Stimulated activated CD4-positive, alpha-beta T cell treated with anti-CD3 and anti-CD28 coated beads, Interleukin-4, amount 100 ng/mL, for 24 hours (primary cell): Measurements from ENCODE around the gene FADS2.

ENCODE experiments used
- DNase-seq: peaks from one replicate; pipeline ENCODE4 v3.0.0-alpha.2; 2020

FADS2 gene

GRCh38 chr11:61847914-61848581 is 19.9 kb downstream of the FADS2 start:
- no peak for DNase-seq

- no peak for DNase-seq
Measured at GRCh38 chr11:61848631-61849030, 20.5 kb downstream of the FADS2 start.

GRCh38 chr11:61850687-61851086 is 22.6 kb downstream of the FADS2 start:
- DNase-seq, result no peak

GRCh38 chr11:61851113-61851899 is 23.2 kb downstream of the FADS2 start:
- no peak for DNase-seq

GRCh38 chr11:61851900-61852295 is 23.8 kb downstream of the FADS2 start:
- no peak for DNase-seq

- DNase-seq, result no peak
Measured at GRCh38 chr11:61853698-61854169, 25.6 kb downstream of the FADS2 start.

- DNase-seq, result no peak
Measured at GRCh38 chr11:61854206-61854895, 26.3 kb downstream of the FADS2 start.

- no peak for DNase-seq
Measured at GRCh38 chr11:61854966-61855714, 27.0 kb downstream of the FADS2 start.

GRCh38 chr11:61855939-61856680 is 28.0 kb downstream of the FADS2 start:
- DNase-seq, result no peak

- no peak for DNase-seq
Measured at GRCh38 chr11:61860054-61860903, 32.2 kb downstream of the FADS2 start.

- DNase-seq, result no peak
Measured at GRCh38 chr11:61861634-61862033, 33.5 kb downstream of the FADS2 start.

- DNase-seq, result no peak
Measured at GRCh38 chr11:61862714-61863547, 34.8 kb downstream of the FADS2 start.

- no peak for DNase-seq
Measured at GRCh38 chr11:61863548-61864081, 35.5 kb downstream of the FADS2 start.

GRCh38 chr11:61864814-61865775 is 37.0 kb downstream of the FADS2 start:
- no peak for DNase-seq

GRCh38 chr11:61866231-61866957 is 38.3 kb downstream of the FADS2 start:
- DNase-seq, result no peak

GRCh38 chr11:61866958-61867343 is 38.9 kb downstream of the FADS2 start:
- no peak for DNase-seq

GRCh38 chr11:61868571-61869428 is 40.7 kb downstream of the FADS2 start:
- no peak for DNase-seq
